B cell (primary cell): ENCODE data around the gene MDH2. TPM values are rescaled to one million over a fixed set of nuclear protein-coding genes. Genes with fewer than 3 reads are reported as not detected.

Experiments used
- ATAC-seq: fragments of 200-7000 bp; cut with Tn5 transposase; one replicate; pipeline ENCODE4 v1.10.0; 2021; ENCODE audit warnings: low read depth, mild to moderate bottlenecking, moderate number of reproducible peaks, moderate library complexity
- CTCF ChIA-PET: fragments of 350-600 bp; sonication (Branson Sonifier 250); formaldehyde crosslinking; loops from one replicate; lab custom pipeline; 2021; ENCODE audit warnings: antibody characterized with exemption, inconsistent platforms; lab: Charles Lee
- POLR2A ChIA-PET: fragments of 350-600 bp; sonication (Branson Sonifier 250); formaldehyde crosslinking; loops from one replicate; lab custom pipeline; 2021; ENCODE audit warnings: antibody characterized with exemption; lab: Charles Lee
- DNase-seq: peaks from one replicate; pipeline ENCODE4 v3.0.0; 2013
- H2AFZ ChIP-seq: 2 replicates; pipeline ENCODE4 v1.6.1; 2012; ENCODE audit warnings: mild to moderate bottlenecking, low read depth, low read length; ENCODE audit not compliant: insufficient read depth, poor library complexity, severe bottlenecking
- H3K27ac ChIP-seq, 2 donors: 1 replicate in 1 of 2; 2 replicates in 1 of 2; pipeline ENCODE4 v1.5.1; 2012 to 2013; ENCODE audit warnings: low read length in 2 of 2, mild to moderate bottlenecking in 2 of 2, moderate library complexity in 1 of 2
- H3K27me3 ChIP-seq, 4 experiments: fragments of 200-600 bp in 1 of 4; sonication (generic) in 1 of 4; replicated peaks in 1 of 4; 1 replicate in 2 of 4; 2 replicates in 2 of 4; pipeline versions ENCODE4 v1.6.1 to v1.7.0; 2013 to 2016; ENCODE audit warnings: low read length in 3 of 4, mild to moderate bottlenecking in 2 of 4, mixed read lengths in 1 of 4, moderate library complexity in 1 of 4; ENCODE audit not compliant: insufficient read depth in 4 of 4, control insufficient read depth in 3 of 4; ENCODE audit errors: control extremely low read depth in 1 of 4
- H3K36me3 ChIP-seq, 2 experiments: replicated peaks in 1 of 2; 1 replicate in 1 of 2; 2 replicates in 1 of 2; pipeline versions ENCODE4 v1.6.1 to v1.7.1; 2013; ENCODE audit warnings: low read length in 1 of 2; ENCODE audit not compliant: insufficient read depth in 2 of 2, control insufficient read depth in 1 of 2; ENCODE audit errors: control extremely low read depth in 1 of 2, extremely low read depth in 1 of 2
- H3K4me1 ChIP-seq, 2 donors: fragments of 200-600 bp in 1 of 2; sonication (generic) in 1 of 2; 1 replicate in 1 of 2; 2 replicates in 1 of 2; pipeline versions ENCODE4 v1.5.1 to v1.6.1; 2013 to 2017; ENCODE audit warnings: low read length in 2 of 2; ENCODE audit not compliant: control insufficient read depth in 2 of 2, insufficient read depth in 2 of 2
- H3K4me2 ChIP-seq: replicated peaks from 2 replicates; pipeline ENCODE3; 2012; ENCODE audit warnings: mild to moderate bottlenecking, low read depth, low read length; ENCODE audit not compliant: poor library complexity, severe bottlenecking
- H3K4me3 ChIP-seq, 5 experiments: fragments of 200-600 bp in 1 of 5; sonication (generic) in 1 of 5; 1 replicate in 3 of 5; 2 replicates in 2 of 5; pipeline versions ENCODE4 v1.5.1 to v1.7.0; 2011 to 2016; ENCODE audit warnings: low read length in 4 of 5, mild to moderate bottlenecking in 4 of 5, low read depth in 2 of 5, control low read depth in 1 of 5, moderate library complexity in 1 of 5; ENCODE audit not compliant: insufficient read depth in 1 of 5; ENCODE audit errors: control extremely low read depth in 1 of 5, extremely low read depth in 1 of 5
- H3K79me2 ChIP-seq: fragments of 200-600 bp; sonication (generic); one replicate; pipeline ENCODE4 v1.6.0; 2016; ENCODE audit warnings: low read length; ENCODE audit not compliant: control insufficient read depth, insufficient read depth
- H3K9ac ChIP-seq: fragments of 200-600 bp; sonication (generic); 2 replicates; pipeline ENCODE4 v1.6.1; 2017; ENCODE audit warnings: mild to moderate bottlenecking, low read length, moderate library complexity
- H3K9me3 ChIP-seq, 3 donors: one replicate each; pipeline versions ENCODE4 v1.6.1 to v1.7.1; 2013; ENCODE audit warnings: low read length in 2 of 3; ENCODE audit not compliant: control insufficient read depth in 2 of 3, insufficient read depth in 1 of 3; ENCODE audit errors: control extremely low read depth in 1 of 3
- H4K20me1 ChIP-seq: 2 replicates; pipeline ENCODE4 v1.6.0; 2012; ENCODE audit warnings: mild to moderate bottlenecking, low read length; ENCODE audit not compliant: insufficient read depth, control insufficient read depth, poor library complexity, severe bottlenecking
- H3K27ac Mint-ChIP-seq: one replicate; pipeline ENCODE4 v1.8.0; 2021; ENCODE audit warnings: mixed read lengths
- H3K27me3 Mint-ChIP-seq: one replicate; pipeline ENCODE4 v1.8.0; 2021; ENCODE audit warnings: mixed read lengths
- H3K4me1 Mint-ChIP-seq: one replicate; pipeline ENCODE4 v1.8.0; 2021; ENCODE audit warnings: mixed read lengths
- H3K4me3 Mint-ChIP-seq: one replicate; pipeline ENCODE4 v1.8.0; 2021; ENCODE audit warnings: mixed read lengths
- H3K9me3 Mint-ChIP-seq: one replicate; pipeline ENCODE4 v1.8.0; 2022; ENCODE audit warnings: mixed read lengths; ENCODE audit not compliant: insufficient read depth
- CTCF ChIP-seq: fragments of 200-600 bp; IDR thresholded peaks from one replicate; pipeline ENCODE4 v1.8.0; 2022; ENCODE audit warnings: antibody characterized with exemption, mild to moderate bottlenecking
- EZH2 ChIP-seq: IDR thresholded peaks from 2 replicates; pipeline ENCODE4 v1.6.1; 2012; ENCODE audit warnings: borderline replicate concordance, low read depth, mild to moderate bottlenecking, moderate library complexity, low read length; ENCODE audit not compliant: insufficient read depth, poor library complexity, severe bottlenecking
- WGBS: methylation state at CpG from one replicate; pipeline ENCODE4 v1.1.5; 2013; ENCODE audit warnings: missing lambda C conversion rate; ENCODE audit not compliant: insufficient coverage; 5-methylcytosine and 5-hydroxymethylcytosine counted together
- intact Hi-C: fragments of 100-400 bp; cut with micrococcal nuclease; formaldehyde crosslinking; loops from one replicate; pipeline ENCODE4 v1.10.0; 2022
- polyA plus RNA-seq: library from polyadenylated mRNA; depleted of rRNA; stranded (reverse); fragments of >200 nt; gene quantifications from 2 replicates; pipeline ENCODE4 v1.2.3, GENCODE V29; 2012
- total RNA-seq, 2 donors: library from RNA; stranded (reverse); fragments of 120-200 nt in 1 of 2; gene quantifications; 1 replicate in 1 of 2; 2 replicates in 1 of 2; pipeline versions ENCODE4 v1.2.3 to v1.2.4, GENCODE V29; 2013 to 2022

MDH2 gene
- total and polyA plus RNA-seq, 2 donors (not counting 1 experiment from before 2014, with no cell fraction given): 76.9 to 77.2 TPM

GRCh38 chr7:76066716-76067503 is 19.0 kb downstream of the MDH2 start:
- no peaks in the 10 kb centered on the region for H3K4me1 Mint-ChIP-seq
- Histone ChIP-seq H4K20me1 (peaks cover 5% of the 10 kb centered on the region), H3K9ac (no peak overlapping the region), H3K36me3 (peaks cover 0 to 52% of the 10 kb centered on the region in 2 experiments), H3K27me3 (no peaks in the 10 kb centered on the region), H3K79me2 (no peaks in the 10 kb centered on the region), H3K4me1 (no peaks in the 10 kb centered on the region), H3K9me3 (peaks cover 0 to 4% (median 0%) of the 10 kb centered on the region in 3 donors), H3K4me3 (no peak overlapping the region), H3K4me2 (no peak overlapping the region), H2AFZ (no peak overlapping the region), H3K27ac (no peak overlapping the region)
- H3K27me3 Mint-ChIP-seq: no peaks in the 10 kb centered on the region
- DNase-seq (no peak), ATAC-seq (no peak)
- no peak for TF ChIP-seq CTCF
- TF ChIP-seq EZH2: no peak
- no peak overlapping the region for H3K27ac Mint-ChIP-seq
- POLR2A ChIA-PET: no interaction called here
- no peaks in the 10 kb centered on the region for H3K9me3 Mint-ChIP-seq
- CTCF ChIA-PET: interaction anchor here (1.1 kb wide), 1 partner anchor 1649 kb away, joined by 3 read pairs; no protein-coding TSS in a partner anchor
- no peak overlapping the region for H3K4me3 Mint-ChIP-seq
- 76% methylated on average over 12 of the region's 14 CpGs for WGBS
- intact Hi-C loops: no loop called here

GRCh38 chr7:76069238-76069638 is 21.3 kb downstream of the MDH2 start:
- H3K4me2 ChIP-seq: no peak overlapping the region
- DNase-seq (no peak), ATAC-seq (no peak)
- Mint-ChIP-seq H3K4me1 (no peaks in the 10 kb centered on the region), H3K27me3 (no peaks in the 10 kb centered on the region), H3K4me3 (no peak overlapping the region), H3K9me3 (no peaks in the 10 kb centered on the region), H3K27ac (no peak overlapping the region)
- H3K36me3 ChIP-seq: peaks cover 0 to 31% of the 10 kb centered on the region in 2 experiments
- H3K4me3 ChIP-seq: no peak overlapping the region
- H3K79me2 ChIP-seq: no peaks in the 10 kb centered on the region
- H3K27ac ChIP-seq: no peak overlapping the region
- no peaks in the 10 kb centered on the region for H4K20me1 ChIP-seq
- H3K9ac ChIP-seq: no peak overlapping the region
- H3K27me3 ChIP-seq: no peaks in the 10 kb centered on the region
- TF ChIP-seq EZH2: no peak
- TF ChIP-seq CTCF: no peak
- intact Hi-C loops: no loop called here
- WGBS: 80% methylated on average over 6 of the region's 8 CpGs
- ChIA-PET CTCF (no interaction called here), POLR2A (interaction anchor here (0.7 kb wide), 1 partner anchor 226 kb away, joined by 14 read pairs; no protein-coding TSS in a partner anchor)
- H2AFZ ChIP-seq: no peak overlapping the region
- H3K9me3 ChIP-seq: peaks cover 0 to 15% (median 0%) of the 10 kb centered on the region in 3 donors
- no peaks in the 10 kb centered on the region for H3K4me1 ChIP-seq
